ENCODE results near the gene ADAMTS10.

GRCh38 chr19:8539621-8540149 is 70.8 kb downstream of the ADAMTS10 start:
- no peak for TF ChIP-seq CTCF (IDR thresholded peaks at IDR 0.05; ENCODE audit: borderline replicate concordance, extremely low read depth, low read length, poor library complexity, severe bottlenecking)
- TF ChIP-seq EZH2 (IDR thresholded peaks at IDR 0.05; ENCODE audit: borderline replicate concordance, low read depth, low read length, severe bottlenecking) = no peak

Measured in DND-41 (cell line).